GM12864 (cell line): ENCODE measurements around the gene NOCT.

Source experiments
- DNase-seq: peaks from one replicate; pipeline ENCODE4 v3.0.0-alpha.2; 2011; ENCODE audit warnings: low read depth
- H3K4me3 ChIP-seq: 2 replicates; pipeline ENCODE4 v1.5.1; 2011; ENCODE audit warnings: mild to moderate bottlenecking, low read depth, low read length, control low read depth
- CTCF ChIP-seq: IDR thresholded peaks from 2 replicates; pipeline ENCODE4 v1.5.1; 2011; ENCODE audit warnings: low read depth, mild to moderate bottlenecking, moderate library complexity, low read length, control low read depth, inconsistent platforms; ENCODE audit errors: missing control alignments

NOCT gene

GRCh38 chr4:139009702-139010101 lies 5.9 kb upstream of the NOCT start:
- DNase-seq, result no peak
- no peak for TF ChIP-seq CTCF
- no peak overlapping the region for H3K4me3 ChIP-seq

- DNase-seq, result no peak
- H3K4me3 ChIP-seq, result no peak overlapping the region
- no peak for TF ChIP-seq CTCF
These were observed 4.2 kb upstream of the NOCT start for GRCh38 chr4:139011225-139011950.

- no peak for TF ChIP-seq CTCF
- DNase-seq, result no peak
- peak overlapping the region; percentile 98 for H3K4me3 ChIP-seq
These were observed 961 bp upstream of the NOCT start for GRCh38 chr4:139014371-139015268.

GRCh38 chr4:139015948-139016471 lies 429 bp downstream of the NOCT start:
- peak overlapping the region; percentile 98 for H3K4me3 ChIP-seq
- DNase-seq, result peak; percentile 37
- no peak for TF ChIP-seq CTCF

- no peak for TF ChIP-seq CTCF
- no peak for DNase-seq
- peak overlapping the region; percentile 16; the same call in 1 of the 2 replicates for H3K4me3 ChIP-seq
These were observed 2.3 kb downstream of the NOCT start for GRCh38 chr4:139017861-139018260.

GRCh38 chr4:139018501-139018900 lies 2.9 kb downstream of the NOCT start:
- TF ChIP-seq CTCF, result no peak
- DNase-seq, result no peak
- no peak overlapping the region for H3K4me3 ChIP-seq
